Panc1 (cell line): ENCODE measurements around the gene FAM204A.

Experiments used
- CTCF ChIP-seq: fragments of 450-650 bp; IDR thresholded peaks from 2 replicates; pipeline ENCODE4 v1.5.1; 2017; ENCODE audit warnings: mild to moderate bottlenecking
- POLR2AphosphoS5 ChIP-seq: IDR thresholded peaks from 2 replicates; pipeline ENCODE4 v1.6.1; 2012; ENCODE audit warnings: mild to moderate bottlenecking, low read depth, low read length, moderate library complexity
- REST ChIP-seq, 2 experiments: IDR thresholded peaks; 2 replicates each; pipeline ENCODE4 v1.6.1; 2011 to 2012; ENCODE audit warnings: low read depth in 2 of 2, control low read depth in 1 of 2, low read length in 1 of 2, mild to moderate bottlenecking in 1 of 2, moderate library complexity in 1 of 2; ENCODE audit not compliant: insufficient read depth in 1 of 2
- SIN3A ChIP-seq: IDR thresholded peaks from 2 replicates; pipeline ENCODE4 v1.6.1; 2012; ENCODE audit warnings: low read depth, mild to moderate bottlenecking, low read length, moderate library complexity, borderline replicate concordance; ENCODE audit not compliant: insufficient read depth
- TCF7L2 ChIP-seq: IDR thresholded peaks from 2 replicates; pipeline ENCODE4 v1.6.1; 2011; ENCODE audit warnings: mild to moderate bottlenecking, low read depth, low read length, inconsistent platforms

GRCh38 chr10:118343115-118343514, 991 bp upstream of the FAM204A start:
- no peak for TF ChIP-seq POLR2AphosphoS5
- no peak for TF ChIP-seq CTCF
- TF ChIP-seq SIN3A: no peak
- TF ChIP-seq TCF7L2: no peak
- TF ChIP-seq REST (IDR thresholded peaks at IDR 0.05; ENCODE audit: insufficient read depth in 1 of 2, low read depth in 2 of 2, low read length in 1 of 2): no peak
